H1 (cell line): ENCODE data around the gene UQCRFS1. TPM values are rescaled to one million over a fixed set of nuclear protein-coding genes. Genes with fewer than 3 reads are reported as not detected.

ENCODE experiments used
- CEBPB ChIP-seq: IDR thresholded peaks from 2 replicates; pipeline ENCODE4 v1.6.1; 2012; ENCODE audit warnings: low read depth, low read length
- KDM1A ChIP-seq: fragments of 200-600, 300-600 bp; sonication (generic); IDR thresholded peaks from 2 replicates; pipeline ENCODE4 v1.7.1; 2016; ENCODE audit warnings: mild to moderate bottlenecking, low read length, borderline replicate concordance
- PHF8 ChIP-seq: fragments of 200-600 bp; sonication (generic); conservative IDR thresholded peaks from 2 replicates; pipeline ENCODE4 v1.7.1; 2012; ENCODE audit warnings: low read depth, mild to moderate bottlenecking, inconsistent platforms, low read length, moderate library complexity
- YY1 ChIP-seq: IDR thresholded peaks from 2 replicates; pipeline ENCODE4 v1.6.1; 2011; ENCODE audit warnings: low read depth, mild to moderate bottlenecking, low read length
- polyA plus RNA-seq, 7 experiments: library from polyadenylated mRNA; depleted of rRNA in 3 of 7; stranded (reverse) in 5 of 7; unstranded in 2 of 7; fragments of >200 nt in 5 of 7; fragments of 200-250 nt in 2 of 7; gene quantifications; 1 replicate in 5 of 7; 2 replicates in 1 of 7; 4 replicates in 1 of 7; pipeline versions ENCODE4 v1.2.1 to v1.2.3, GENCODE V29; 2011 to 2013; ENCODE audit warnings: missing spikeins in 2 of 7, mixed read lengths in 2 of 7
- total RNA-seq: library from RNA; stranded (reverse); fragmentation: NEBNext Ultra II Directional; extraction: Animal tissue kit (Norgen Biotek cat#: 25700); gene quantifications from 2 replicates; pipeline ENCODE4 v1.2.1, GENCODE V29; 2021
- TF ChIP-seq, protein P1 (sequence below): fragments of 300-600 bp; sonication (generic); IDR thresholded peaks from 2 replicates; pipeline ENCODE4 v1.7.1; 2012; ENCODE audit warnings: low read length, moderate library complexity, mild to moderate bottlenecking, inconsistent platforms; ENCODE audit not compliant: insufficient replicate concordance

The UQCRFS1 gene
- total and polyA plus RNA-seq, 2 of the 8 experiments (the other 6 are each of a cell fraction or from before 2014, with no cell fraction given) = 52.4 to 59.1 TPM

DNA sequence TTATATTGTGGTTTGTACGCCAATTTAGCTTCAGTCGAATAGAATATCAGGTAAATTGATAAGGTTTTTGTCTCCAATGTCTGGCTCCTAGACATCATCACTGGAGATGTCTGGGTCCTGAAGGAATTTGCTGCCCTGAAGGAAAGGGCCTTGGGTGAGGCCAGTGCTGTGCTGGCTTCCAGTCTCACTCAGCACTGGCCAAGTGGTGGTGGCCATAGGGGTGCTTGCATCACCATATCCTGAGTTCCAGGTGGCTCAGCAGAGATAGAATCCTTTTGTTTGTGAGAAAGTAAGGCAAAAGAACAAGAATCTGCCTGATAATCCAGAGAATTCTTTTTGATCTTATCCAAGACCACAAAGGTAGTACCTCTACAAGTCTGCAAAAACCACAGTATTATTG lies 39.1 kb downstream of the UQCRFS1 start (continued):
- TF ChIP-seq YY1 = no peak
- TF ChIP-seq CEBPB = no peak
- TF ChIP-seq, protein P1, sequence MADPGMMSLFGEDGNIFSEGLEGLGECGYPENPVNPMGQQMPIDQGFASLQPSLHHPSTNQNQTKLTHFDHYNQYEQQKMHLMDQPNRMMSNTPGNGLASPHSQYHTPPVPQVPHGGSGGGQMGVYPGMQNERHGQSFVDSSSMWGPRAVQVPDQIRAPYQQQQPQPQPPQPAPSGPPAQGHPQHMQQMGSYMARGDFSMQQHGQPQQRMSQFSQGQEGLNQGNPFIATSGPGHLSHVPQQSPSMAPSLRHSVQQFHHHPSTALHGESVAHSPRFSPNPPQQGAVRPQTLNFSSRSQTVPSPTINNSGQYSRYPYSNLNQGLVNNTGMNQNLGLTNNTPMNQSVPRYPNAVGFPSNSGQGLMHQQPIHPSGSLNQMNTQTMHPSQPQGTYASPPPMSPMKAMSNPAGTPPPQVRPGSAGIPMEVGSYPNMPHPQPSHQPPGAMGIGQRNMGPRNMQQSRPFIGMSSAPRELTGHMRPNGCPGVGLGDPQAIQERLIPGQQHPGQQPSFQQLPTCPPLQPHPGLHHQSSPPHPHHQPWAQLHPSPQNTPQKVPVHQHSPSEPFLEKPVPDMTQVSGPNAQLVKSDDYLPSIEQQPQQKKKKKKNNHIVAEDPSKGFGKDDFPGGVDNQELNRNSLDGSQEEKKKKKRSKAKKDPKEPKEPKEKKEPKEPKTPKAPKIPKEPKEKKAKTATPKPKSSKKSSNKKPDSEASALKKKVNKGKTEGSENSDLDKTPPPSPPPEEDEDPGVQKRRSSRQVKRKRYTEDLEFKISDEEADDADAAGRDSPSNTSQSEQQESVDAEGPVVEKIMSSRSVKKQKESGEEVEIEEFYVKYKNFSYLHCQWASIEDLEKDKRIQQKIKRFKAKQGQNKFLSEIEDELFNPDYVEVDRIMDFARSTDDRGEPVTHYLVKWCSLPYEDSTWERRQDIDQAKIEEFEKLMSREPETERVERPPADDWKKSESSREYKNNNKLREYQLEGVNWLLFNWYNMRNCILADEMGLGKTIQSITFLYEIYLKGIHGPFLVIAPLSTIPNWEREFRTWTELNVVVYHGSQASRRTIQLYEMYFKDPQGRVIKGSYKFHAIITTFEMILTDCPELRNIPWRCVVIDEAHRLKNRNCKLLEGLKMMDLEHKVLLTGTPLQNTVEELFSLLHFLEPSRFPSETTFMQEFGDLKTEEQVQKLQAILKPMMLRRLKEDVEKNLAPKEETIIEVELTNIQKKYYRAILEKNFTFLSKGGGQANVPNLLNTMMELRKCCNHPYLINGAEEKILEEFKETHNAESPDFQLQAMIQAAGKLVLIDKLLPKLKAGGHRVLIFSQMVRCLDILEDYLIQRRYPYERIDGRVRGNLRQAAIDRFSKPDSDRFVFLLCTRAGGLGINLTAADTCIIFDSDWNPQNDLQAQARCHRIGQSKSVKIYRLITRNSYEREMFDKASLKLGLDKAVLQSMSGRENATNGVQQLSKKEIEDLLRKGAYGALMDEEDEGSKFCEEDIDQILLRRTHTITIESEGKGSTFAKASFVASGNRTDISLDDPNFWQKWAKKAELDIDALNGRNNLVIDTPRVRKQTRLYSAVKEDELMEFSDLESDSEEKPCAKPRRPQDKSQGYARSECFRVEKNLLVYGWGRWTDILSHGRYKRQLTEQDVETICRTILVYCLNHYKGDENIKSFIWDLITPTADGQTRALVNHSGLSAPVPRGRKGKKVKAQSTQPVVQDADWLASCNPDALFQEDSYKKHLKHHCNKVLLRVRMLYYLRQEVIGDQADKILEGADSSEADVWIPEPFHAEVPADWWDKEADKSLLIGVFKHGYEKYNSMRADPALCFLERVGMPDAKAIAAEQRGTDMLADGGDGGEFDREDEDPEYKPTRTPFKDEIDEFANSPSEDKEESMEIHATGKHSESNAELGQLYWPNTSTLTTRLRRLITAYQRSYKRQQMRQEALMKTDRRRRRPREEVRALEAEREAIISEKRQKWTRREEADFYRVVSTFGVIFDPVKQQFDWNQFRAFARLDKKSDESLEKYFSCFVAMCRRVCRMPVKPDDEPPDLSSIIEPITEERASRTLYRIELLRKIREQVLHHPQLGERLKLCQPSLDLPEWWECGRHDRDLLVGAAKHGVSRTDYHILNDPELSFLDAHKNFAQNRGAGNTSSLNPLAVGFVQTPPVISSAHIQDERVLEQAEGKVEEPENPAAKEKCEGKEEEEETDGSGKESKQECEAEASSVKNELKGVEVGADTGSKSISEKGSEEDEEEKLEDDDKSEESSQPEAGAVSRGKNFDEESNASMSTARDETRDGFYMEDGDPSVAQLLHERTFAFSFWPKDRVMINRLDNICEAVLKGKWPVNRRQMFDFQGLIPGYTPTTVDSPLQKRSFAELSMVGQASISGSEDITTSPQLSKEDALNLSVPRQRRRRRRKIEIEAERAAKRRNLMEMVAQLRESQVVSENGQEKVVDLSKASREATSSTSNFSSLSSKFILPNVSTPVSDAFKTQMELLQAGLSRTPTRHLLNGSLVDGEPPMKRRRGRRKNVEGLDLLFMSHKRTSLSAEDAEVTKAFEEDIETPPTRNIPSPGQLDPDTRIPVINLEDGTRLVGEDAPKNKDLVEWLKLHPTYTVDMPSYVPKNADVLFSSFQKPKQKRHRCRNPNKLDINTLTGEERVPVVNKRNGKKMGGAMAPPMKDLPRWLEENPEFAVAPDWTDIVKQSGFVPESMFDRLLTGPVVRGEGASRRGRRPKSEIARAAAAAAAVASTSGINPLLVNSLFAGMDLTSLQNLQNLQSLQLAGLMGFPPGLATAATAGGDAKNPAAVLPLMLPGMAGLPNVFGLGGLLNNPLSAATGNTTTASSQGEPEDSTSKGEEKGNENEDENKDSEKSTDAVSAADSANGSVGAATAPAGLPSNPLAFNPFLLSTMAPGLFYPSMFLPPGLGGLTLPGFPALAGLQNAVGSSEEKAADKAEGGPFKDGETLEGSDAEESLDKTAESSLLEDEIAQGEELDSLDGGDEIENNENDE = no peak
- TF ChIP-seq KDM1A = no peak
- no peak for TF ChIP-seq PHF8
